B cell (primary cell): ENCODE measurements around the gene SLC27A5. TPM values are rescaled to one million over a fixed set of nuclear protein-coding genes. Genes with fewer than 3 reads are reported as not detected.

Experiments
- ATAC-seq: fragments of 200-7000 bp; cut with Tn5 transposase; one replicate; pipeline ENCODE4 v1.10.0; 2021; ENCODE audit warnings: low read depth, mild to moderate bottlenecking, moderate number of reproducible peaks, moderate library complexity
- CTCF ChIA-PET: fragments of 350-600 bp; sonication (Branson Sonifier 250); formaldehyde crosslinking; loops from one replicate; lab custom pipeline; 2021; ENCODE audit warnings: antibody characterized with exemption, inconsistent platforms; lab: Charles Lee
- POLR2A ChIA-PET: fragments of 350-600 bp; sonication (Branson Sonifier 250); formaldehyde crosslinking; loops from one replicate; lab custom pipeline; 2021; ENCODE audit warnings: antibody characterized with exemption; lab: Charles Lee
- DNase-seq: peaks from one replicate; pipeline ENCODE4 v3.0.0; 2013
- H2AFZ ChIP-seq: 2 replicates; pipeline ENCODE4 v1.6.1; 2012; ENCODE audit warnings: mild to moderate bottlenecking, low read depth, low read length; ENCODE audit not compliant: insufficient read depth, poor library complexity, severe bottlenecking
- H3K27ac ChIP-seq, 2 donors: 1 replicate in 1 of 2; 2 replicates in 1 of 2; pipeline ENCODE4 v1.5.1; 2012 to 2013; ENCODE audit warnings: low read length in 2 of 2, mild to moderate bottlenecking in 2 of 2, moderate library complexity in 1 of 2
- H3K27me3 ChIP-seq, 4 experiments: fragments of 200-600 bp in 1 of 4; sonication (generic) in 1 of 4; replicated peaks in 1 of 4; 1 replicate in 2 of 4; 2 replicates in 2 of 4; pipeline versions ENCODE4 v1.6.1 to v1.7.0; 2013 to 2016; ENCODE audit warnings: low read length in 3 of 4, mild to moderate bottlenecking in 2 of 4, mixed read lengths in 1 of 4, moderate library complexity in 1 of 4; ENCODE audit not compliant: insufficient read depth in 4 of 4, control insufficient read depth in 3 of 4; ENCODE audit errors: control extremely low read depth in 1 of 4
- H3K36me3 ChIP-seq, 2 experiments: replicated peaks in 1 of 2; 1 replicate in 1 of 2; 2 replicates in 1 of 2; pipeline versions ENCODE4 v1.6.1 to v1.7.1; 2013; ENCODE audit warnings: low read length in 1 of 2; ENCODE audit not compliant: insufficient read depth in 2 of 2, control insufficient read depth in 1 of 2; ENCODE audit errors: control extremely low read depth in 1 of 2, extremely low read depth in 1 of 2
- H3K4me1 ChIP-seq, 2 donors: fragments of 200-600 bp in 1 of 2; sonication (generic) in 1 of 2; 1 replicate in 1 of 2; 2 replicates in 1 of 2; pipeline versions ENCODE4 v1.5.1 to v1.6.1; 2013 to 2017; ENCODE audit warnings: low read length in 2 of 2; ENCODE audit not compliant: control insufficient read depth in 2 of 2, insufficient read depth in 2 of 2
- H3K4me2 ChIP-seq: replicated peaks from 2 replicates; pipeline ENCODE3; 2012; ENCODE audit warnings: mild to moderate bottlenecking, low read depth, low read length; ENCODE audit not compliant: poor library complexity, severe bottlenecking
- H3K4me3 ChIP-seq, 5 experiments: fragments of 200-600 bp in 1 of 5; sonication (generic) in 1 of 5; 1 replicate in 3 of 5; 2 replicates in 2 of 5; pipeline versions ENCODE4 v1.5.1 to v1.7.0; 2011 to 2016; ENCODE audit warnings: low read length in 4 of 5, mild to moderate bottlenecking in 4 of 5, low read depth in 2 of 5, control low read depth in 1 of 5, moderate library complexity in 1 of 5; ENCODE audit not compliant: insufficient read depth in 1 of 5; ENCODE audit errors: control extremely low read depth in 1 of 5, extremely low read depth in 1 of 5
- H3K79me2 ChIP-seq: fragments of 200-600 bp; sonication (generic); one replicate; pipeline ENCODE4 v1.6.0; 2016; ENCODE audit warnings: low read length; ENCODE audit not compliant: control insufficient read depth, insufficient read depth
- H3K9ac ChIP-seq: fragments of 200-600 bp; sonication (generic); 2 replicates; pipeline ENCODE4 v1.6.1; 2017; ENCODE audit warnings: mild to moderate bottlenecking, low read length, moderate library complexity
- H3K9me3 ChIP-seq, 3 donors: one replicate each; pipeline versions ENCODE4 v1.6.1 to v1.7.1; 2013; ENCODE audit warnings: low read length in 2 of 3; ENCODE audit not compliant: control insufficient read depth in 2 of 3, insufficient read depth in 1 of 3; ENCODE audit errors: control extremely low read depth in 1 of 3
- H4K20me1 ChIP-seq: 2 replicates; pipeline ENCODE4 v1.6.0; 2012; ENCODE audit warnings: mild to moderate bottlenecking, low read length; ENCODE audit not compliant: insufficient read depth, control insufficient read depth, poor library complexity, severe bottlenecking
- H3K27ac Mint-ChIP-seq: one replicate; pipeline ENCODE4 v1.8.0; 2021; ENCODE audit warnings: mixed read lengths
- H3K27me3 Mint-ChIP-seq: one replicate; pipeline ENCODE4 v1.8.0; 2021; ENCODE audit warnings: mixed read lengths
- H3K4me1 Mint-ChIP-seq: one replicate; pipeline ENCODE4 v1.8.0; 2021; ENCODE audit warnings: mixed read lengths
- H3K4me3 Mint-ChIP-seq: one replicate; pipeline ENCODE4 v1.8.0; 2021; ENCODE audit warnings: mixed read lengths
- H3K9me3 Mint-ChIP-seq: one replicate; pipeline ENCODE4 v1.8.0; 2022; ENCODE audit warnings: mixed read lengths; ENCODE audit not compliant: insufficient read depth
- CTCF ChIP-seq: fragments of 200-600 bp; IDR thresholded peaks from one replicate; pipeline ENCODE4 v1.8.0; 2022; ENCODE audit warnings: antibody characterized with exemption, mild to moderate bottlenecking
- EZH2 ChIP-seq: IDR thresholded peaks from 2 replicates; pipeline ENCODE4 v1.6.1; 2012; ENCODE audit warnings: borderline replicate concordance, low read depth, mild to moderate bottlenecking, moderate library complexity, low read length; ENCODE audit not compliant: insufficient read depth, poor library complexity, severe bottlenecking
- intact Hi-C: fragments of 100-400 bp; cut with micrococcal nuclease; formaldehyde crosslinking; loops from one replicate; pipeline ENCODE4 v1.10.0; 2022
- polyA plus RNA-seq: library from polyadenylated mRNA; depleted of rRNA; stranded (reverse); fragments of >200 nt; gene quantifications from 2 replicates; pipeline ENCODE4 v1.2.3, GENCODE V29; 2012
- total RNA-seq, 2 donors: library from RNA; stranded (reverse); fragments of 120-200 nt in 1 of 2; gene quantifications; 1 replicate in 1 of 2; 2 replicates in 1 of 2; pipeline versions ENCODE4 v1.2.3 to v1.2.4, GENCODE V29; 2013 to 2022

The SLC27A5 gene
- total and polyA plus RNA-seq, 2 donors (not counting 1 experiment from before 2014, with no cell fraction given), result 8.9 to 11.8 TPM

GRCh38 chr19:58560921-58561320 lies 49.1 kb upstream of the SLC27A5 start:
- no peak overlapping the region for H3K4me2 ChIP-seq
- POLR2A ChIA-PET, result interaction anchor here (0.9 to 3.5 kb wide), 3 partner anchors 12 to 41 kb away, joined by 3 to 23 read pairs (median 5); partner anchors contain the start of genes MZF1, TRIM28 and ZBTB45
- intact Hi-C loops, result no loop called here
- peak overlapping the region; percentile 96 for H3K4me3 Mint-ChIP-seq
- peaks cover 4 to 11% of the 10 kb centered on the region in 2 experiments for H3K36me3 ChIP-seq
- peaks cover 21% of the 10 kb centered on the region for H3K79me2 ChIP-seq
- peaks cover 16% of the 10 kb centered on the region for H4K20me1 ChIP-seq
- ATAC-seq (no peak), DNase-seq (no peak)
- no peaks in the 10 kb centered on the region for H3K27me3 ChIP-seq
- no peak overlapping the region for H3K9ac ChIP-seq
- H3K4me1 ChIP-seq, result peaks cover 35 to 54% of the 10 kb centered on the region in 2 donors
- H2AFZ ChIP-seq, result no peak overlapping the region
- no peak overlapping the region for H3K4me3 ChIP-seq
- peaks cover 70% of the 10 kb centered on the region for H3K4me1 Mint-ChIP-seq
- no peak overlapping the region for H3K27ac ChIP-seq
- no peaks in the 10 kb centered on the region for H3K9me3 Mint-ChIP-seq
- H3K27me3 Mint-ChIP-seq, result no peaks in the 10 kb centered on the region
- TF ChIP-seq EZH2, result no peak
- TF ChIP-seq CTCF, result no peak
- peaks cover 0 to 9% (median 0%) of the 10 kb centered on the region in 3 donors for H3K9me3 ChIP-seq
- CTCF ChIA-PET, result interaction anchor here (0.5 to 3.3 kb wide), 4 partner anchors 11 to 644 kb away, joined by 3 to 10 read pairs (median 4); partner anchors contain the start of genes MZF1, ZBTB45 and ZNF417
- H3K27ac Mint-ChIP-seq, result peak overlapping the region; percentile 56
